GM12892 (cell line): Measurements from ENCODE around the gene ZBTB7B.
A peak's percentile ranks its signal among the peaks of the same experiment; 100 is the strongest.

ENCODE experiments used
- DNase-seq: peaks from one replicate; pipeline ENCODE4 v3.0.0; 2011; ENCODE audit not compliant: insufficient read length
- FAIRE-seq: peaks from 2 replicates; lab custom pipeline; 2011; peaks lifted over from hg19 to GRCh38; lab: Jason Lieb, UNC
- POLR2A ChIP-seq: IDR thresholded peaks from 2 replicates; pipeline ENCODE4 v1.6.1; 2011; ENCODE audit warnings: low read depth, low read length, control low read depth
- POLR2AphosphoS5 ChIP-seq: IDR thresholded peaks from 2 replicates; pipeline ENCODE4 v1.6.1; 2011; ENCODE audit warnings: low read depth, low read length, control low read depth
- TAF1 ChIP-seq: IDR thresholded peaks from 2 replicates; pipeline ENCODE4 v1.6.1; 2011; ENCODE audit warnings: low read depth, mild to moderate bottlenecking, control low read depth, low read length, borderline replicate concordance

ZBTB7B gene

DNA sequence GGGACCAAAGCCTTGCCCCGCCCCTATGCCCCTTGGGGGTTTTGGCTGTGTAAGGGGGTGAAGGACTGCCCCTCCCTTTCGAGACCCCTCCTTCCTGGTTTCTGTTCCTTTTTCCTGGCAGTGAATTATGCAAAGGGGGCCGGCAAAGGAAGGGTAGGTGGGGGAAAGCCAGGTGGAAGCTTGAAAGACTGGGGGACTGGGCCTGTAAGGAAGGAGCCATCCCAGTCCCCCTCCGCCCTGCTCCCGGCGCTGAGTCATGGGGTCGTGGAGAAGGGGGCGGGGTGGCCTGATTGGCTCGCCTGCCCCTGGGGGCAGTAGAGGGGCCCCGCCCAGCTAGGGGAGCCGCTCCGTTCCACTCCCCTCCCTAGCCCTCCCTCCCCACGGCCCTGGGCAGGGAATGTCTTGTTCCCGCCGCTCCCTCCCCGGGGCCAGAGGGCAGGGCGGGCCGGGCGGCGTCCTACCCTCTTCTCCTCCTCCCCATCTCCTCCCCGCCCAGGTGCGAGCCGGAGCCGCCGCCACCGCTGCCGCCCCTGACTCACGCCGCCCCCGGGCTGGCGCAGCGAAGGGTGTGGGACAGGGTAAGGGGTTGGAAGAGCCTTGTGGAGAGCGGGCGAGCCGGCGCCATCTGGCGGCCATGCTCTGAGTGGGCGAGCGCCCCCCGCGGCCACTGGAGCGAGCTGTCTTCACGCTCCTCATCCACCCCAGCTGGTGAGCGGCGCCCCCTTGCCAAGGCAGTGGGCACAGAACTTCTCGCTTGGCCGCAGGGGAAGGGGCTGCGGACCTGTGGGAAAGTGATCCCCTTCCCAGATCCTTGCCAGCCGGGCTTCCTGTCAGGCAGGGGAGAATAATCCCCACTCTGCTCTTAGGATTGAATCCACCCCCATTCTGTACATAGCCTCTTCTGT, 14.7 kb downstream of the ZBTB7B start:
- TF ChIP-seq POLR2AphosphoS5 (no peak), POLR2A (0 out of 2 replicates have a peak, but pooled peaks have one; percentile 43)
- FAIRE-seq (peak; percentile 82), DNase-seq (peak; percentile 88)

DNA sequence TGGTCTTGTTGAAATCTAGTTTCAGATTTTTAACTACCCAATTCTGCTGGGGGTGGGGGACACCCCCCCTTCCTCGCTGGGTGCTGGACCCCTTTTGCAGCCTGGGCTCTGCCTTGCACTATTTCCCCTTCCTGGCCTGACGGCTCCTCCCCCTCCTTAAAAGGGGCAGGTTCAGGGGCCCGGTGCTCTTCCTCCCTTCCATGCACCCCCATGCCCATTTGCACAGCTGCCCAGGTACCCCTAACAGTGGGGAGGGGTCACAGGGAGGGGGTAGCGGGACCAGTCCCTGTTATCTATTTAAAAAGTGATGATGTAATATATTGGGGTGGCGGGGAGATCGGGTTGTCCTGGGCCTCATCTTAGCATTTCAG, 15.3 kb downstream of the ZBTB7B start:
- FAIRE-seq (no peak), DNase-seq (no peak)
- no peak for TF ChIP-seq POLR2A
- TF ChIP-seq TAF1 = no peak

DNA sequence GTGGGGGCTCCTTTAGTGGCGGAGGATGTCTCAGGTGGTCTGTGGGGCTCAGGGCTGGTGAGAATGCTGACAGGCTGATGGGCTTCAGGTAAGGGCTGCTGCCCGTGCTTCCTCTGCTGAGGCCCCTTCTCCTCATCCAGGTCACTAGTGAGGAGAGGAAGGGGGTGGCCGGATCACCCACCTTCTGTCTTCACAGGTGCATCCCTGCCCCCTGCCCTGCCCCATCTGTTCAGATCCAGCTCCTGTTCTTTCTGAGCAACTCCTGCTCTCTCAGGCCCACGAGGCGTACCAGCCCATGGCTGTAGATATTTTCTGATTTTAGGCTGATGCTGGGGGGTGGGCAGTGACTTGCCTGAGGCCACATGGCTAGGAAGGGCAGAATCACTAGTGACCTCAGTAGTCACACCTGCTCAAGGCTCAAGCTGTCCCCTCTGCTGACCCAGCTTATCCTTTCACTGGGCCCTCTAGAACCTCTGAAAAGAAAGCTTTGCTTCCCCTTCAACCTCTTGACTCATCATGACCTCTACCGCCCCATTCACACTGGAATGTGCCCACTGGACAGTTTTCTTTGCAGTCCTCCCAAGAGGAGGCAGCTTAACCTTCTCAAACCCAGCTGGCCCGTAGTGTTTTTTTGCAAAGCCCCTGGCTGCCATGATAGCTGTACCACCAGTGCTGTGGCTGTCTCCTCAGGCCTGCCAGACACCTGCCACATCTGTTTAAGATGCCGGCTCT, 16.2 kb downstream of the ZBTB7B start:
- DNase-seq (no peak), FAIRE-seq (no peak)
- TF ChIP-seq POLR2A = no peak
- no peak for TF ChIP-seq TAF1
- TF ChIP-seq POLR2AphosphoS5 = no peak

DNA sequence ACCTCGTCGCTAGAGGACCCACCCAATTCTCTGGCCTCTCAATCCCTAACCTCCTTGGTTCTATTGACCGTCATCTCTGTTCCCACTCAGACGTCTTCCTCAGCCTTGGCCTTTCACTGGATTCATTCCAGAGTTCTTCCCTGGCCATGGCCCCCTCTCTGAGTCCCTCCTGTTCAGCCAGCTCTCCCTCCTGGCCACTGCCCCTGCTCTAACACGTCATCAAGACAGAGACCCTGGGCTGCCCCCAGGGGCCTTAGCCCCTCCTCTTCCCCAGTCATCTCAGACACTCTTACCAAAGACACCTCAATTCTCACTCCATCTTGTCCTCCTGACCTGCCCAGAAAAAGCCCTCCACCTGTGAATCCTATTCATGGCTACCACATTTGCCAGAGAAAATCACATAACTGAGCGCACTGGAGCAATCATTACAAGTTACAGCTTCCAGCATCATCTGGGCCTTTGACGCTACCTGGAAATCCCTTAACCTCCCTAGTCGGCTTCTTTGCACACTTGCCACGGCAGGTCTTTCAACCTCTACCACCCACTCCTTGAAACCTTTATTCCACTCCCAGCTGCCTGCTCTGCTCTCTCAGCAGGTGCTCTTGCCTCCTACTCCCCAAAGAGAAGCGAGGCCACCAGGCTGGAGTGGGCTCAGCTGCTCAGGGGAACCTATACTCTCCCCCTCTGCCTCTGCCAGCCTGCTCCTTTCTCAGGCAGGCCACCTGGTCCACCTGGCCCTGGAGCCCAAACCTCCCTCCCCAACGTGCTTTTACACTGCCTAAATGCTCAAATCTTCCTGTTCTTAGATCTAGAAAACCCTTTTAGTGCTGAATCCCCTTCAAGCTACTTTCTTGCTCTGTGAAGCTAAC, 17.0 kb downstream of the ZBTB7B start:
- DNase-seq (no peak), FAIRE-seq (no peak)
- no peak for TF ChIP-seq TAF1
- TF ChIP-seq POLR2A = no peak
- TF ChIP-seq POLR2AphosphoS5 = no peak

DNA sequence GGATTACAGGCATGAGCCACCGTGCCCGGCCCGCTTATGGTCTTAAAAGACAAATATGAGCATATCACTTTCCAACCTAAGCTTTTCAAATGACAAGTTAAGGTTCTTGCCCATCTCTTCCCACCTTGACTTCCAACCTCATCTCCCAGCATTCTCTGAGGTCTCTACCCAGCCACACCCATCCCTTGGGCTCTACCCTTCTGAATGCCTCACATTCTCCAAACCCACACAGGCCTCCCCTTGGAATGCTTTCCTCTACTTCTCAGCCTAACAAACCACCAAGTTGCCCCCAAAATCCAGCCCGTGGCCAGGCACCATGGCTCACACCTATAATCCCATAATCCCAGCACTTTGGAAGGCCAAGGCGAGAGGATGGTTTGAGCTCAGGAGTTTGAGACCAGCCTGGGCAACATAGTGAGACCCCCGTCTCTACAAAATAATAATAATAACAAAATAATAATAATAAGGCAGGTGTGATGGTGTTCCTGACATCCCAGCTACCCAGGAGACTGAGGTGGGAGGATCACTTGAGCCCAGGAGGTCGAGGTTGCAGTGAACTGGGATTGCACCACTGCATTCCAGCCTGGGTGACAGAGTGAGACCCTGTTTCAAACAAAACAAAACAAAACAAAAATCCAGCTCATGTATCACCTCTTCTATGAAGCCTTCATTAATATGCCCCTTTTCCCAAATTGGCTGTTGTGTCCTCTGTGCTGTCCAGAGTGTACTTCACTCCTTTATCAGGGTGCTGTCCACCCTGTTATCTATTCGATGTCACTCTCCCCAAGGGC, 19.7 kb downstream of the ZBTB7B start:
- FAIRE-seq (no peak), DNase-seq (no peak)
- no peak for TF ChIP-seq POLR2A
- TF ChIP-seq POLR2AphosphoS5 = no peak

DNA sequence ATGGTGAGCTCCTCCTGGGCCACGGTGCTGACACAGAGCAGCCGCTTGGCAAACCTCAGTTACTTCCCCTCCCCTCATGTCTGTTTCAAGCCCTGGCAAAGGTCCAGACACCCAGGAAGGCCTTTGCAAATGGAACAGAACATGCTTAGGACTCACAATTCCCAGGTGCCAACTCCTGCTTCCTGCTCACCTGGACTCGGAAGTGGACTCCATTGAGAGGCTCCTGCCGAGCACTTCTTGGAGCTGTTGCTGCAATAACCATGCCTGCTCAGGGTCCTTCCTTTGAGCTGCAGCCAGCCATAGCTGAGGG, 20.3 kb downstream of the ZBTB7B start:
- DNase-seq (no peak), FAIRE-seq (no peak)
- TF ChIP-seq POLR2AphosphoS5 (no peak), TAF1 (no peak), POLR2A (no peak)

DNA sequence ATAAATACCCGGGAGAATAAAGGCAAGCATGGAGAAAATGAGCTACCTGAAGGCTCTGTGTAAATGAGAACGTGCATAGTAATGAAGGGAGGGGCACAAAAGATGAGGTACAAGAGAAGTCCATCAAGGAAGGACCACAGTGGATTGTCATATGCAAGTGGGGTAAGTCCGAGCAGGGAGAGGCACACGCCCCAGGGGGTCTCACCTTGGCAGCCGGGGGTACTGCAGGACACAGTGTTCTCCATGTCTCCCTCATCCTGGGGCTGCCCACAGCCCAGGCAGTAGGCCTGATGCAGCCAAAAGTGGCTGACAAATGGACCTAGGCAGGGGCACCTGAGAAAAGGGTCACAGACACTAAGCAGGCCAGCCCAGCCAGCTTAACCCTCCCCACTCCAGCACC, 21.0 kb downstream of the ZBTB7B start:
- TF ChIP-seq POLR2AphosphoS5 = no peak
- TF ChIP-seq POLR2A = no peak
- no peak for TF ChIP-seq TAF1
- FAIRE-seq (no peak), DNase-seq (no peak)

DNA sequence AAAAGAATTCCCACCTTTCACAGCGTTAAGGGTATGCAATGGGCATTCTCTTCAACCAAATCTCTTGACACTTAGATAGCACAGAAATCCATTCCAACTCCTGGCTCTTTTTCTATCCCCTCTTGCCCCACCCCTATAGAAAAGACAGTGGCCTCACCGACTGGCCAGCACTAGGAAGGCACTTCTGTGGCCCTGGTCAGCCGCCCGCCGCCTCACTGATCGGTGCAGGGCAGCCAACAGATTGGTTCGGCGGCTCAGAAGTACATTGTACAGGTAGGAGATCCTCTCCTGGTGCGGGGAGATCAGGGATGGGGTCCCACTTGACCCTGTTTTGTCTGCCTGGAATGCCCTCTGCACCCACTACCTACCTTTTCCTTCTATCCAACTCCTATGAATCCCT, 21.7 kb downstream of the ZBTB7B start:
- DNase-seq (no peak), FAIRE-seq (no peak)
- TF ChIP-seq POLR2A = no peak

DNA sequence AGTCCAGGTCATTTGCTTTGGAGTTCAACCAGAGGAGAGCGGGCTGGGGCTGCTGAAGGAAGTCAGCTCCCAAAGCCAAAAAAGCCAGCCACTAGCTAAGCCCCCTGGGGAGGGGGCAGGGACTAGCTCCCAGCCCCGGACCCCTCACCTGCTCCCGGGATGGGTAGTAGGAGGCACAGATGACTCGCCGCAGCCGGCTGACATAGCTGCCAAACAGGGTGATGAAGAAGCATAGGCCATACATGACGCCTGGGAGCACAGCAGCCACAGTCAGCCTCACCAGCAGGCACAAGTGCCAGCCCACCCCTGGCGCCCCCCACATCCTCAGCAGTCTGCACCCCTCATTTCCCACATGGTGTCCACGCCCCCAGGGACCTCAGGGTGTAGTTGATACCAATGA, 23.6 kb downstream of the ZBTB7B start:
- TF ChIP-seq POLR2AphosphoS5 (no peak), TAF1 (no peak), POLR2A (no peak)
- FAIRE-seq = no peak
- DNase-seq = no peak

DNA sequence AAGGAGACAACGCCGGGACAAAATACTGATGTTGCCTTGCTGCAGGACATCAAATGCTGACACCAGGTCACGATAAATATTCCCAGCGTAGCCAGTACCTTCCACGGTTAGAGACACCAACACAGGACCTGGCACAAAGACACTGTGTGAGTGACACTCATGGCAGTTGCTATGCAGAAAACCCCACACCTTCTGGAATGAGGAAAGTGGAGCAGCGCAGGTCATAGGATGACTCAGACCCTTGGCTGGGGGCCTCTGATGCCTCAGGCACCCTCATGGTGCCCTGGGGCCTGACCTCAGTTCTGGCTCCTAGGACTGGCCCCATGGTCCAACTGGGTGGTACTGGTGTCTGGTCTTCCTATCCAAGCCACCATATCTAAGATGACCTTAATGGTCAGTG, 24.0 kb downstream of the ZBTB7B start:
- DNase-seq (no peak), FAIRE-seq (no peak)
- TF ChIP-seq TAF1 (no peak), POLR2A (no peak), POLR2AphosphoS5 (no peak)
